K562 (cell line): Measurements from ENCODE around the gene PDLIM4. TPM values are rescaled to one million over a fixed set of nuclear protein-coding genes. Genes with fewer than 3 reads are reported as not detected.

Source experiments
- BDP1 ChIP-seq: IDR thresholded peaks from 3 replicates; pipeline ENCODE4 v1.6.1; 2011; ENCODE audit not compliant: insufficient read length, insufficient read depth
- ELF2 ChIP-seq: fragments of 250-450 bp; sonication (Bioruptor Pico); IDR thresholded peaks from 2 replicates; pipeline ENCODE4 v1.5.0; 2021; ENCODE audit warnings: mild to moderate bottlenecking
- FOXA3 ChIP-seq, 2 experiments: fragments of 450-650 bp in 1 of 2; sonication (generic) in 1 of 2; formaldehyde crosslinking; IDR thresholded peaks in 1 of 2; conservative IDR thresholded peaks in 1 of 2; 2 replicates each; pipeline versions ENCODE4 v1.4.0 to v1.8.0; 2020 to 2022; ENCODE audit warnings: mild to moderate bottlenecking in 2 of 2, missing genetic modification reagents in 1 of 2
- GABPB2 ChIP-seq: fragments of 250-450 bp; sonication (Bioruptor Pico); conservative IDR thresholded peaks from 2 replicates; pipeline ENCODE4 v1.5.1; 2021; ENCODE audit warnings: mild to moderate bottlenecking
- HNRNPLL ChIP-seq: fragments of 200-400 bp; formaldehyde crosslinking; IDR thresholded peaks from 2 replicates; pipeline ENCODE4 v1.6.1; 2017; ENCODE audit warnings: low read length, low read depth, mild to moderate bottlenecking; ENCODE audit not compliant: poor library complexity, severe bottlenecking
- MEF2D ChIP-seq: conservative IDR thresholded peaks from 2 replicates; pipeline ENCODE4 v1.6.1; 2016; ENCODE audit warnings: low read depth, missing genetic modification characterization, missing compliant biosample characterization
- PHF21A ChIP-seq: fragments of 450-650 bp; IDR thresholded peaks from 2 replicates; pipeline ENCODE4 v1.6.1; 2017; ENCODE audit warnings: low read depth, borderline replicate concordance
- POLR2H ChIP-seq: IDR thresholded peaks from 2 replicates; pipeline ENCODE4 v1.6.1; 2016; ENCODE audit warnings: missing genetic modification characterization, low read depth, mild to moderate bottlenecking, control low read depth, missing compliant biosample characterization, moderate library complexity
- PRMT5 ChIP-seq: sonication (generic); formaldehyde crosslinking; IDR thresholded peaks from 2 replicates; pipeline ENCODE4 v1.5.0; 2020; ENCODE audit warnings: missing genetic modification reagents
- RNF2 ChIP-seq: sonication (generic); IDR thresholded peaks from 2 replicates; pipeline ENCODE4 v1.6.1; 2016
- SIN3B ChIP-seq: fragments of 450-650 bp; IDR thresholded peaks from 2 replicates; pipeline ENCODE4 v1.6.1; 2017; ENCODE audit warnings: low read depth, mild to moderate bottlenecking, moderate library complexity
- XRCC5 ChIP-seq: fragments of 200-400 bp; formaldehyde crosslinking; IDR thresholded peaks from 2 replicates; pipeline ENCODE4 v1.6.1; 2017; ENCODE audit warnings: low read depth, mild to moderate bottlenecking, low read length
- ZEB2 ChIP-seq: fragments of 450-650 bp; IDR thresholded peaks from 2 replicates; pipeline ENCODE4 v1.6.1; 2016
- ZFX ChIP-seq: sonication (generic); formaldehyde crosslinking; IDR thresholded peaks from 2 replicates; pipeline ENCODE4 v1.8.0; 2022; ENCODE audit warnings: mild to moderate bottlenecking, missing genetic modification reagents, moderate library complexity
- ZKSCAN1 ChIP-seq: fragments of 150-350 bp; IDR thresholded peaks from 2 replicates; pipeline ENCODE4 v1.6.1; 2016; ENCODE audit warnings: low read depth, low read length
- polyA plus RNA-seq, 8 experiments: library from polyadenylated mRNA; depleted of rRNA in 4 of 8; stranded (reverse) in 5 of 8; unstranded in 3 of 8; fragments of >200 nt; fragmentation: Nextera tagmentation in 2 of 8; fragmentation: Illumina TruSeq in 1 of 8; extraction: Ambion mirVana in 2 of 8; extraction: Trizol in 1 of 8; gene quantifications; 2 replicates each; pipeline versions ENCODE4 v1.2.1 to v1.2.3, GENCODE V29; 2011 to 2014; ENCODE audit warnings: inconsistent platforms in 1 of 8, missing spikeins in 1 of 8
- total RNA-seq, 7 experiments: library from RNA; depleted of rRNA in 6 of 7; stranded (reverse); fragments of >200 nt in 6 of 7; fragmentation: Illumina TruSeq in 2 of 7; extraction: Trizol in 2 of 7; gene quantifications; 2 replicates each; pipeline versions ENCODE4 v1.2.1 to v1.2.3, GENCODE V29; 2011 to 2021; ENCODE audit warnings: low replicate concordance in 1 of 7
- TF ChIP-seq, protein P1 (sequence below): sonication (generic); formaldehyde crosslinking; IDR thresholded peaks from 2 replicates; pipeline ENCODE4 v1.8.1; 2023; ENCODE audit warnings: missing genetic modification reagents, mild to moderate bottlenecking, borderline replicate concordance
- TF ChIP-seq, protein P2 (sequence below), 2 experiments: fragments of 150-350 bp in 1 of 2; IDR thresholded peaks; 2 replicates each; pipeline ENCODE4 v1.6.1; 2012 to 2016; ENCODE audit warnings: low read depth in 2 of 2, low read length in 2 of 2, mild to moderate bottlenecking in 1 of 2, moderate library complexity in 1 of 2
- TF ChIP-seq, protein P3 (sequence below): sonication (generic); formaldehyde crosslinking; IDR thresholded peaks from 2 replicates; pipeline ENCODE4 v1.5.0; 2020; ENCODE audit warnings: missing genetic modification reagents

PDLIM4 gene
- total and polyA plus RNA-seq, 9 of the 15 experiments (the other 6 are each of a cell fraction or from before 2014, with no cell fraction given), result 0.28 to 32.8 (median 13.1) TPM

DNA sequence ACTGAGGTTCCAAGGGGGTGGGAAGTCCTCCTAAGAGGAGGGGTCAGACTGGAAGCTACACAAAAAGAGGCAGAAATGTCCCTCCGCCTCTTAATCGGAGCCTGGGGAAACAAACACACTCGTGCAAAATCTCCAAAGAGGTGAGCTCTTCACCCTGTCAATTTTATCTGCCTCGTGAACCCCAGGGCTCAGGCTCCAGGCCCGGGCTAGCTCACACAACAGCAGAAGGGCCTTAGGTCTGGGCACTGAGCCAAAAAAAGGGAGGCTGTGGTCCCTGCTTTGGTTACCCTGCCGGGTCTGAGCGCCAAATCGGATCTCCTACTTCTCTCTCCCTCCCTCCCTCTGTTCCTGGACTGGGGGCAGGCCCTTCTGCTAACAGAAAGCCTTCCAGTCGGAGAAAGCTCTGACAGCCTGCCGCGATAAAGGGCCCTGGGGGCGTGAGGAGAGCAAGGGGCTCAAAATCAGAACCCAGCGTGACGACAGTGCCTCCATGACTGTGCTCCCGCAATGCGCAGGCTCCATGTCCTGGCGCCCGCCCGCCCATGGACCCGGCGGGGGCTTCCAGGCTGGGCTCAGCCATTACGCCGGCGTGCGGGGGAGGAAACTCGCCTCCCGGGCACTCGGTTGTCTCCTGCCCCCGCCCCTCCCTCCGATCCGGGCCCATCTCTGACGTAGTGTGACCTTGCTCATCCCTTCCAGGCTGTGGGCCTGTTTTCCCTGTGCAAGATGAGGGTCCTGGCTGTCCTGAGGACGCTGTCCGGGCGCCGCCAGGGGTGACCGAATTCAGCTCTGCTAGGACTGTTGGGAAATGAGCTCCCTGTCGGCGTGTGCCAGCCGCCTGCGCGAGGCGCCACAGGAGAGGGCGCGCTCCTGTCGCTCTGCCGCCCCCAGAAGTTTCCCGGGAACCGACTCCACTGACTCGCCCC lies 35.8 kb downstream of the PDLIM4 start (continued):
- TF ChIP-seq, protein P1, sequence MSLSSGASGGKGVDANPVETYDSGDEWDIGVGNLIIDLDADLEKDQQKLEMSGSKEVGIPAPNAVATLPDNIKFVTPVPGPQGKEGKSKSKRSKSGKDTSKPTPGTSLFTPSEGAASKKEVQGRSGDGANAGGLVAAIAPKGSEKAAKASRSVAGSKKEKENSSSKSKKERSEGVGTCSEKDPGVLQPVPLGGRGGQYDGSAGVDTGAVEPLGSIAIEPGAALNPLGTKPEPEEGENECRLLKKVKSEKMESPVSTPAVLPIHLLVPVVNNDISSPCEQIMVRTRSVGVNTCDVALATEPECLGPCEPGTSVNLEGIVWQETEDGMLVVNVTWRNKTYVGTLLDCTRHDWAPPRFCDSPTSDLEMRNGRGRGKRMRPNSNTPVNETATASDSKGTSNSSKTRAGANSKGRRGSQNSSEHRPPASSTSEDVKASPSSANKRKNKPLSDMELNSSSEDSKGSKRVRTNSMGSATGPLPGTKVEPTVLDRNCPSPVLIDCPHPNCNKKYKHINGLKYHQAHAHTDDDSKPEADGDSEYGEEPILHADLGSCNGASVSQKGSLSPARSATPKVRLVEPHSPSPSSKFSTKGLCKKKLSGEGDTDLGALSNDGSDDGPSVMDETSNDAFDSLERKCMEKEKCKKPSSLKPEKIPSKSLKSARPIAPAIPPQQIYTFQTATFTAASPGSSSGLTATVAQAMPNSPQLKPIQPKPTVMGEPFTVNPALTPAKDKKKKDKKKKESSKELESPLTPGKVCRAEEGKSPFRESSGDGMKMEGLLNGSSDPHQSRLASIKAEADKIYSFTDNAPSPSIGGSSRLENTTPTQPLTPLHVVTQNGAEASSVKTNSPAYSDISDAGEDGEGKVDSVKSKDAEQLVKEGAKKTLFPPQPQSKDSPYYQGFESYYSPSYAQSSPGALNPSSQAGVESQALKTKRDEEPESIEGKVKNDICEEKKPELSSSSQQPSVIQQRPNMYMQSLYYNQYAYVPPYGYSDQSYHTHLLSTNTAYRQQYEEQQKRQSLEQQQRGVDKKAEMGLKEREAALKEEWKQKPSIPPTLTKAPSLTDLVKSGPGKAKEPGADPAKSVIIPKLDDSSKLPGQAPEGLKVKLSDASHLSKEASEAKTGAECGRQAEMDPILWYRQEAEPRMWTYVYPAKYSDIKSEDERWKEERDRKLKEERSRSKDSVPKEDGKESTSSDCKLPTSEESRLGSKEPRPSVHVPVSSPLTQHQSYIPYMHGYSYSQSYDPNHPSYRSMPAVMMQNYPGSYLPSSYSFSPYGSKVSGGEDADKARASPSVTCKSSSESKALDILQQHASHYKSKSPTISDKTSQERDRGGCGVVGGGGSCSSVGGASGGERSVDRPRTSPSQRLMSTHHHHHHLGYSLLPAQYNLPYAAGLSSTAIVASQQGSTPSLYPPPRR (CRISPR knock-in tag), result peak; percentile 97
- TF ChIP-seq BDP1, result no peak
- TF ChIP-seq ZFX (CRISPR knock-in tag), result peak; percentile 94
- TF ChIP-seq RNF2, result peak; percentile 40; the same call in 1 of the 2 replicates
- no peak for TF ChIP-seq PRMT5 (CRISPR knock-in tag)
- 0 out of 2 replicates have a peak, but pooled peaks have one; percentile 7 for TF ChIP-seq ZEB2
- no peak for TF ChIP-seq ELF2 (CRISPR knock-in tag)
- peak; percentile 73; the same call in 1 of the 2 replicates for TF ChIP-seq XRCC5
- TF ChIP-seq, protein P2, sequence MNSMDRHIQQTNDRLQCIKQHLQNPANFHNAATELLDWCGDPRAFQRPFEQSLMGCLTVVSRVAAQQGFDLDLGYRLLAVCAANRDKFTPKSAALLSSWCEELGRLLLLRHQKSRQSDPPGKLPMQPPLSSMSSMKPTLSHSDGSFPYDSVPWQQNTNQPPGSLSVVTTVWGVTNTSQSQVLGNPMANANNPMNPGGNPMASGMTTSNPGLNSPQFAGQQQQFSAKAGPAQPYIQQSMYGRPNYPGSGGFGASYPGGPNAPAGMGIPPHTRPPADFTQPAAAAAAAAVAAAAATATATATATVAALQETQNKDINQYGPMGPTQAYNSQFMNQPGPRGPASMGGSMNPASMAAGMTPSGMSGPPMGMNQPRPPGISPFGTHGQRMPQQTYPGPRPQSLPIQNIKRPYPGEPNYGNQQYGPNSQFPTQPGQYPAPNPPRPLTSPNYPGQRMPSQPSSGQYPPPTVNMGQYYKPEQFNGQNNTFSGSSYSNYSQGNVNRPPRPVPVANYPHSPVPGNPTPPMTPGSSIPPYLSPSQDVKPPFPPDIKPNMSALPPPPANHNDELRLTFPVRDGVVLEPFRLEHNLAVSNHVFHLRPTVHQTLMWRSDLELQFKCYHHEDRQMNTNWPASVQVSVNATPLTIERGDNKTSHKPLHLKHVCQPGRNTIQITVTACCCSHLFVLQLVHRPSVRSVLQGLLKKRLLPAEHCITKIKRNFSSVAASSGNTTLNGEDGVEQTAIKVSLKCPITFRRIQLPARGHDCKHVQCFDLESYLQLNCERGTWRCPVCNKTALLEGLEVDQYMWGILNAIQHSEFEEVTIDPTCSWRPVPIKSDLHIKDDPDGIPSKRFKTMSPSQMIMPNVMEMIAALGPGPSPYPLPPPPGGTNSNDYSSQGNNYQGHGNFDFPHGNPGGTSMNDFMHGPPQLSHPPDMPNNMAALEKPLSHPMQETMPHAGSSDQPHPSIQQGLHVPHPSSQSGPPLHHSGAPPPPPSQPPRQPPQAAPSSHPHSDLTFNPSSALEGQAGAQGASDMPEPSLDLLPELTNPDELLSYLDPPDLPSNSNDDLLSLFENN (IDR thresholded peaks at IDR 0.05; ENCODE audit: low read depth in 2 of 2, low read length in 2 of 2), result peak in 1 of 2 experiments; percentile 36; a peak in 1 of 4 replicates
- TF ChIP-seq PHF21A, result peak; percentile 59; the same call in 1 of the 2 replicates
- TF ChIP-seq HNRNPLL, result peak; percentile 12
- peak; percentile 49; the same call in 1 of the 2 replicates for TF ChIP-seq ZKSCAN1
- TF ChIP-seq, protein P3, sequence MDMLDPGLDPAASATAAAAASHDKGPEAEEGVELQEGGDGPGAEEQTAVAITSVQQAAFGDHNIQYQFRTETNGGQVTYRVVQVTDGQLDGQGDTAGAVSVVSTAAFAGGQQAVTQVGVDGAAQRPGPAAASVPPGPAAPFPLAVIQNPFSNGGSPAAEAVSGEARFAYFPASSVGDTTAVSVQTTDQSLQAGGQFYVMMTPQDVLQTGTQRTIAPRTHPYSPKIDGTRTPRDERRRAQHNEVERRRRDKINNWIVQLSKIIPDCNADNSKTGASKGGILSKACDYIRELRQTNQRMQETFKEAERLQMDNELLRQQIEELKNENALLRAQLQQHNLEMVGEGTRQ (CRISPR knock-in tag), result no peak
- peak; percentile 77 for TF ChIP-seq POLR2H (tag)
- peak; percentile 6; the same call in 1 of the 2 replicates for TF ChIP-seq SIN3B
- 0 out of 2 replicates have a peak, but pooled peaks have one; percentile 27 for TF ChIP-seq GABPB2 (CRISPR knock-in tag)
- peak; percentile 40; the same call in 1 of the 2 replicates for TF ChIP-seq MEF2D (tag)
- TF ChIP-seq FOXA3 (CRISPR knock-in tag; conservative IDR thresholded peaks at IDR 0.05 in 1 of 2, IDR thresholded peaks at IDR 0.05 in 1 of 2), result no peak
